Right atrium auricular region (tissue), 2 donors: ENCODE results near the gene ERCC2. TPM values are rescaled to one million over a fixed set of nuclear protein-coding genes. Genes with fewer than 3 reads are reported as not detected.

Source experiments
- DNase-seq: peaks from one replicate; pipeline ENCODE4 v3.0.0-alpha.2; 2019; ENCODE audit warnings: low spot score
- H3K27ac ChIP-seq, 2 donors: fragments of 200-600 bp; sonication (generic); 1 replicate in 1 of 2; 2 replicates in 1 of 2; pipeline ENCODE4 v1.5.1; 2016 to 2019
- H3K27me3 ChIP-seq, 2 donors: fragments of 200-600 bp; sonication (generic); one replicate each; pipeline versions ENCODE4 v1.5.1 to v1.6.0; 2017 to 2019
- H3K36me3 ChIP-seq: fragments of 200-600 bp; sonication (generic); one replicate; pipeline ENCODE4 v1.5.1; 2016
- H3K4me1 ChIP-seq, 2 donors: fragments of 200-600 bp; sonication (generic); one replicate each; pipeline versions ENCODE4 v1.5.1 to v1.6.0; 2017 to 2019
- H3K4me3 ChIP-seq, 2 donors: fragments of 200-600 bp; sonication (generic); 1 replicate in 1 of 2; 2 replicates in 1 of 2; pipeline ENCODE4 v1.5.1; 2017 to 2019; ENCODE audit warnings: mild to moderate bottlenecking in 1 of 2, moderate library complexity in 1 of 2
- H3K9me3 ChIP-seq, 2 donors: fragments of 200-600 bp; sonication (generic); one replicate each; pipeline ENCODE4 v1.5.1; 2019
- CTCF ChIP-seq, 2 donors: fragments of 200-600 bp; sonication (generic); IDR thresholded peaks; one replicate each; pipeline ENCODE4 v1.5.1; 2019; ENCODE audit warnings: antibody characterized with exemption in 2 of 2
- total RNA-seq, 2 donors: library from RNA; depleted of rRNA; stranded (reverse); fragments of >200 nt; gene quantifications; one replicate each; pipeline ENCODE4 v1.1.0, GENCODE V29; 2016

ERCC2 gene
- total RNA-seq, 2 donors from 2014 or later, result 8.6 to 11.2 TPM

GRCh38 chr19:45352471-45352870 is 17.9 kb downstream of the ERCC2 start:
- TF ChIP-seq CTCF (IDR thresholded peaks at IDR 0.05), result no peak
- peaks cover 27% of the 10 kb centered on the region for H3K36me3 ChIP-seq
- DNase-seq, result no peak
- no peaks in the 10 kb centered on the region for H3K9me3 ChIP-seq
- H3K4me1 ChIP-seq, result no peaks in the 10 kb centered on the region
- no peak overlapping the region for H3K27ac ChIP-seq
- no peaks in the 10 kb centered on the region for H3K27me3 ChIP-seq
- no peak overlapping the region for H3K4me3 ChIP-seq

- Histone ChIP-seq H3K36me3 (peaks cover 27% of the 10 kb centered on the region), H3K4me1 (no peaks in the 10 kb centered on the region), H3K9me3 (no peaks in the 10 kb centered on the region), H3K27ac (no peak overlapping the region), H3K27me3 (no peaks in the 10 kb centered on the region), H3K4me3 (no peak overlapping the region)
- no peak for DNase-seq
- no peak for TF ChIP-seq CTCF (IDR thresholded peaks at IDR 0.05)
Observed at GRCh38 chr19:45352062-45352461, 18.3 kb downstream of the ERCC2 start.

- no peaks in the 10 kb centered on the region for H3K9me3 ChIP-seq
- peaks cover 27% of the 10 kb centered on the region for H3K36me3 ChIP-seq
- H3K4me3 ChIP-seq, result no peak overlapping the region
- peaks cover 0 to under 1% of the 10 kb centered on the region in 2 donors for H3K27me3 ChIP-seq
- DNase-seq, result no peak
- no peak overlapping the region for H3K27ac ChIP-seq
- TF ChIP-seq CTCF (IDR thresholded peaks at IDR 0.05), result no peak
- no peaks in the 10 kb centered on the region for H3K4me1 ChIP-seq
Observed at GRCh38 chr19:45351401-45351952, 18.9 kb downstream of the ERCC2 start.

- Histone ChIP-seq H3K27ac (no peak overlapping the region), H3K4me1 (no peaks in the 10 kb centered on the region), H3K4me3 (no peak overlapping the region), H3K36me3 (peaks cover 27% of the 10 kb centered on the region), H3K9me3 (no peaks in the 10 kb centered on the region), H3K27me3 (peaks cover 0 to 4% of the 10 kb centered on the region in 2 donors)
- DNase-seq, result no peak
- no peak for TF ChIP-seq CTCF (IDR thresholded peaks at IDR 0.05)
Observed at GRCh38 chr19:45350477-45351058, 19.8 kb downstream of the ERCC2 start.

- no peak overlapping the region for H3K4me3 ChIP-seq
- no peak overlapping the region for H3K27ac ChIP-seq
- peaks cover 23% of the 10 kb centered on the region for H3K36me3 ChIP-seq
Observed at GRCh38 chr19:45349430-45349941, 20.9 kb downstream of the ERCC2 start.

More at GRCh38 chr19:45349430-45349941, 20.9 kb downstream of the ERCC2 start:
- no peaks in the 10 kb centered on the region for H3K9me3 ChIP-seq
- no peaks in the 10 kb centered on the region for H3K4me1 ChIP-seq
- DNase-seq, result no peak
- H3K27me3 ChIP-seq, result peaks cover 0 to 4% of the 10 kb centered on the region in 2 donors
- no peak for TF ChIP-seq CTCF (IDR thresholded peaks at IDR 0.05)
